Sigmoid colon (tissue), 4 donors: Measurements from ENCODE around the gene PLA2G4F.

Source experiments
- EP300 ChIP-seq, 4 donors: sonication (generic); formaldehyde crosslinking; IDR thresholded peaks; one replicate each; pipeline ENCODE4 v1.6.1; 2017; ENCODE audit warnings: antibody characterized with exemption in 4 of 4
- TF ChIP-seq, protein P1 (sequence below), 4 experiments: fragments of 450-650 bp in 3 of 4; fragments of 200-600 bp in 1 of 4; IDR thresholded peaks; one replicate each; pipeline ENCODE4 v1.5.1; 2016 to 2019; ENCODE audit warnings: antibody characterized with exemption in 4 of 4, mild to moderate bottlenecking in 3 of 4, moderate library complexity in 2 of 4

- TF ChIP-seq, protein P1, sequence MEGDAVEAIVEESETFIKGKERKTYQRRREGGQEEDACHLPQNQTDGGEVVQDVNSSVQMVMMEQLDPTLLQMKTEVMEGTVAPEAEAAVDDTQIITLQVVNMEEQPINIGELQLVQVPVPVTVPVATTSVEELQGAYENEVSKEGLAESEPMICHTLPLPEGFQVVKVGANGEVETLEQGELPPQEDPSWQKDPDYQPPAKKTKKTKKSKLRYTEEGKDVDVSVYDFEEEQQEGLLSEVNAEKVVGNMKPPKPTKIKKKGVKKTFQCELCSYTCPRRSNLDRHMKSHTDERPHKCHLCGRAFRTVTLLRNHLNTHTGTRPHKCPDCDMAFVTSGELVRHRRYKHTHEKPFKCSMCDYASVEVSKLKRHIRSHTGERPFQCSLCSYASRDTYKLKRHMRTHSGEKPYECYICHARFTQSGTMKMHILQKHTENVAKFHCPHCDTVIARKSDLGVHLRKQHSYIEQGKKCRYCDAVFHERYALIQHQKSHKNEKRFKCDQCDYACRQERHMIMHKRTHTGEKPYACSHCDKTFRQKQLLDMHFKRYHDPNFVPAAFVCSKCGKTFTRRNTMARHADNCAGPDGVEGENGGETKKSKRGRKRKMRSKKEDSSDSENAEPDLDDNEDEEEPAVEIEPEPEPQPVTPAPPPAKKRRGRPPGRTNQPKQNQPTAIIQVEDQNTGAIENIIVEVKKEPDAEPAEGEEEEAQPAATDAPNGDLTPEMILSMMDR (IDR thresholded peaks at IDR 0.05) = no peak
- no peak for TF ChIP-seq EP300 (IDR thresholded peaks at IDR 0.05)
These were observed 52.1 kb downstream of the PLA2G4F start for GRCh38 chr15:42104095-42104891.
